Cerebellar nuclear complex (tissue), 1 donor: ENCODE data around the gene GLRA1.
"Not testable (repeated sequence)": the region's sequence is repeated elsewhere in the genome, so short reads cannot be mapped to it uniquely, and the experiment has no call there.

Experiments
- DNase-seq, 2 experiments: peaks; one replicate each; lab custom pipeline; 2025; lab: John Stamatoyannopoulos, UW

Gene GLRA1

DNA sequence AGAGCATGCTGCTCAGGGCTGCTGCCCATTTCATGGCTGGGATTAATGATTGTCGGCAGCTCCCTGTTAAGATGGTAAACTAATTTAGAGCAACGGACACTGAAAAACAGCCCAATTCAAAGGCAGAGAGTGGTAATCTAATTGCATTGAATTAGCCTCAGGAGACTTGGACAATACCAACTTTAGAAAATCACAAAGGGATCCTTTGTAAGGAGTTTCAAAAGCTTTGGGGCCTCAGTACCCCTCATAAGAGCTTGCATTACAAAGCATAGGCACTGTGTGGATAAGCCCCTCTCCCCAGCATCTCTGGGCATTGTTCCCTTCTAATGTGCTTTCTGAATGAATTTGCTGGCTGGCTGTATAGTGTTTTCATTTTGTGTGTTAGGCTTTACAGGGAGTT lies 6.7 kb downstream of the GLRA1 start:
- no peak for DNase-seq

GRCh38 chr5:151913425-151913824 lies 11.2 kb downstream of the GLRA1 start:
- DNase-seq: no peak

- DNase-seq: no peak
Observed at GRCh38 chr5:151912360-151912759, 12.3 kb downstream of the GLRA1 start.

DNA sequence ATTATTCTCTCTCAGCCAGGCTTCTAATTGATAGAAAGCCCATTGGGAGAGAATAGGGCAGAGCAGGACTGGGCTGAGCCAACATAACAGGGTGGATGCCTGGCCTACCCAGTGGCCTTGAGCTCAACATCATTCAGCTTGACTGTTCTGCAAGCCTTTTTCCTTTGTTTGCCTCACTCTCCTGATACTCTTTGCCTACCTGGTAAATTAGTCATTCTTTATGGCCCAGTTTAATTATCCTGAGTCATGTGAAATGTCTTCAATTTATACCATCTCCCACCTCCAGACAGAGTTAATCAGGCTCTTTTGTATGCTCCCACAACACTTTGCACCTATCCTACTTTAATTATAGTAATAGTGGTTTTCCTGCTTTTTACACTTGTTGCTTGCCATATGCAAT lies 13.6 kb downstream of the GLRA1 start:
- no peak for DNase-seq

- DNase-seq: no peak
Observed at GRCh38 chr5:151909628-151910027, 15.0 kb downstream of the GLRA1 start.

DNA sequence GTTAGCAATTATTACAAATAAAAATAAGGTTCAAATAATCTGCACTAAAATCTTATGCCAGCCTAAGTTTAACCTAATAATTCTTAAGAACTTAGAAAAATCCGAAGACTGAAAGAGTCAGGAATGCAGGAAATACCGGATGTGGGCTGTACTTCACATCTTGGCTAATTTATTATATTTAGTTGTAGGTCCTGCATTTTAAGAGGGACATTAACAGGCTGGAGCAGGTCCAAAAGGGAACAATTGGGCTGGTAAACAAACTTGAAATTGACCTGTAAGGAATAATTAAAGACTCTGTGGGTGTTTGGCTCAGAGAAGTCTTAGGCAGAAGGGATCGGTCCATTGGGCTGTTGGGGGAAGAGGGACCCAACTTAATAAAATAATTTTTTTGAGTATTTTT lies 18.4 kb downstream of the GLRA1 start:
- no peak for DNase-seq

DNA sequence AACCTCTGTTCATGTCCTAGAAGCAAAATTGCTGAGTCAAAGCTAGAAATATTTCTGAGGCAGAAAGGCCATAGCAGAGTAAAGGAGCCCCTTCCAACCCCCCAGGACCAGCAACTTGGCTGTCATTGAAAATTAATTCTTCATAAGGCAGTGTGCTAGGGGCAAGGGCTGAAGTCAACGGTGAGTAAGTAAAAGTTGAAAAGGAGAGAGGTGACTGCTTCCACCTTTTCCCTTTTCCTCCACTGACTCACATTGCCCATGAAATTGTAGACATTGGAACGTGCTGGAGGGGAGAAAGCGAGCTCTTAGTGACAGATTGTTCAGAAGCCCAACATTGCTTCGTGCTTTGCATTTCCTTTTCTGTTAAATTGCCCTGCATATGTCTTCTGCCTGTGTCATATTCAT lies 19.1 kb downstream of the GLRA1 start:
- DNase-seq: no peak

GRCh38 chr5:151904909-151905308 lies 19.7 kb downstream of the GLRA1 start:
- no peak for DNase-seq

DNA sequence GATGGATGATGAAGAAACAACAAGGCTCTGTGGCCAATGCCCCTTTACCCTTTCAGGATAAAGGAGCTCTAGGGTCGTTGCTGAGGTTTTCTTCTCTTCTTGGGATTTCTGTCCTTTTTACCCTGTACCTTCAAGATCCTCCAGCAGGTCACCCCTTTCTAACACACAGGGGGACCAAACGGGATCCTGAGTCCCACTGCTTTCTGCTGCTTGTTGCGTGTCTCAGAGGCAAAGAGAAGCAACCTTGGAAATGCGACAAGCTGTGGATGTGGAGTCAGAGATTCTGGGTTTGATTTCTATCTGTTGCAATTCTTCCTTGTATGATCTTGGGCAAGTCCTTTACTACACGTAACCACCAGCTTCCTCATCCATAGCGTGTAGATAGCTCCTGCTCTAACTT lies 20.5 kb downstream of the GLRA1 start:
- DNase-seq: no peak

GRCh38 chr5:151903243-151903653 lies 21.4 kb downstream of the GLRA1 start:
- DNase-seq: no peak

DNA sequence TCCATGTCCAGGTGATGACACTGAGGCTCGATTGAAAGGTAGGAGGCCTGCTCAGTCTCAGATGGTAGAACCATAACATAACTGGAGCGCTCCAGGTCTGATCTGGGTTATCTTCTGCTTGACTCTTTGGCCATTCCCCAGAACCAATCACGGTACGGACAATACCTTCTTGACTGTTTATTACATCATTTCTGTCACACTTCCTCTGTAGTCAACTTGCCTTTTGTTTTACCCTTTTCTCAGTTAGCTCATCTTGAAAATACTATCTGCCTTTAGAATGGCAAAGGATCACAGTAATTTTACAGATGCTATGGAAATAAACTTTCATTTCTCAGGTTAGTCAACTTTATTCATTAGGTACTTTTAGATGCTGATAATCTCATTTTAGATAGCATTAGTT lies 22.4 kb downstream of the GLRA1 start:
- DNase-seq: no peak

DNA sequence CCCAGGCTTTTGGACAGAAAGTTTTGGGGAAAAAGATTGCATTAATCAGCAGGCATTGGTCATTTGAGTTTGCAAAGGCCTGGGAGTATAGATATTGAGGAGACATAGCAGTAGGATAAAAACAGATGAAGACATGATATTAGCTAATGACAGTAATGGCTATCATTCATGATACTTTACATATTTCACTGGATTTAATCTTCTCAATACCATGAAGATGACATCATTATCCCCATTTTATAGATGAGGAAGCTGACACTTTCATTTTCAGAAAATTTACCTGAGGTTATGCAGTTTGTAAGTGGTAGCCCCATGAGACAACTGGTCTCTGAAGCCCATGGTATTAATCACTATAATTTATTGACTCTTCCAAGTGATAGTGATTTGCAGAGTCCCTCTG lies 23.0 kb downstream of the GLRA1 start:
- DNase-seq: no peak

GRCh38 chr5:151900891-151901290 lies 23.8 kb downstream of the GLRA1 start:
- no peak for DNase-seq

DNA sequence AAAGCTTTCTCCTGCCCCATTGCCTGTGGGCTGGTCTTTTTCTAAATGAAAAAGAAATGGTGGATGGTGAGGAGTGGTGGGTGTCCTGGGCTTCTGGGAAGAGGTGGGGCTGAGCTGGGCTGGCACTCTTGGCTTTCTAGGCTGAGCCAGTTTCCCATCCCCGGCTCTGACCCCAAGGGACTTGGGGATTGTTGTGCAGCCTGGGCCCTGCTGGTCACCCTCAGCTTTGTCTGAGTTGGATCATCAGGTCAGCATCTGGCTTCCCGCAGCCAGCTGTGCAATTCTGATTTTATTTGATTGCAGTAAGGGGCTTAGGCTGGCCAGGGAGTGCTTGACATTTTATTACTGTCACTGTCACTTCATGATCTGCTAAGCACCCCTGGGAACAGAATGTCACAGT lies 25.3 kb downstream of the GLRA1 start:
- no peak for DNase-seq

GRCh38 chr5:151897896-151898295 lies 26.8 kb downstream of the GLRA1 start:
- no peak for DNase-seq

- no peak for DNase-seq
Observed at GRCh38 chr5:151897020-151897552, 27.6 kb downstream of the GLRA1 start.

GRCh38 chr5:151896031-151896691 lies 28.5 kb downstream of the GLRA1 start:
- no peak for DNase-seq

DNA sequence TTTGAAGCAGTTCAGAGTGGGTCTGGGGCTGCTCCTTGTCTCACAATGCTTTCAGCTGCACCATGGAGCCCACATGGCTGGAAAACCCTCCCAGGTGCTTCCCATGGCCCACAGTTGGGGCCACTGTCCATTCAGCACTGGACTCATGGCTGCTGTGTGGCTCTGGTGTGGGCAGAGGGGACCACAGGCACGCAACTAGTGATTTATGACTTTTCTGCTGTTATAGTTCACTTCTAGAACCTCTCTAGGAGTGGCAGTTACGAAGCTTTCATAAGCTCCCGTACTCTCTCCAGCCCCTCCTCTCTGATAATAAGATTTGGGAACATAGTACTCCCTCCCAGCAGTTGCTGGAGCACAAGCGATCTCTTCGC lies 29.0 kb downstream of the GLRA1 start:
- DNase-seq: no peak

- not testable (repeated sequence) for DNase-seq
Observed at GRCh38 chr5:151893485-151893884, 31.2 kb downstream of the GLRA1 start.

DNA sequence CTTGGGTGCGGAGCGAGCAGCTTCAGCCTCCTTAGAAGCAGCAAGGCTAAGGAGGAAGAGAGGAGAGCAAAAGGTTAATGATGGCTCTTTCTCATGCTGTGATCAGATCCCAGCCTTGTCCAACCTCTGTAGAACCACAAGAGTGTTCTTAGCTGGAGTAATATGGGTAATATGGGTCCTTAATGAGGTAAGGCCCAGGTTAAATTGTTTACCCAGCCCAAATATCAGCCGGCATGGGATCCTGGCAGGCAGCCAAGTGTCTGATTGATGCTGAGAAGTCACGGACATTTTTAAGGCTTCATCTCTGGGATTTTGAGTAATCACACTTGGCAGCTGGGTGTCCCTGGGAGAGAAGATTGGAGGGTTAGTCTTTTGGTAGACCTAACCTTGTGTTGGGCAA lies 32.3 kb downstream of the GLRA1 start:
- DNase-seq: no peak

- no peak for DNase-seq
Observed at GRCh38 chr5:151890299-151890698, 34.4 kb downstream of the GLRA1 start.

DNA sequence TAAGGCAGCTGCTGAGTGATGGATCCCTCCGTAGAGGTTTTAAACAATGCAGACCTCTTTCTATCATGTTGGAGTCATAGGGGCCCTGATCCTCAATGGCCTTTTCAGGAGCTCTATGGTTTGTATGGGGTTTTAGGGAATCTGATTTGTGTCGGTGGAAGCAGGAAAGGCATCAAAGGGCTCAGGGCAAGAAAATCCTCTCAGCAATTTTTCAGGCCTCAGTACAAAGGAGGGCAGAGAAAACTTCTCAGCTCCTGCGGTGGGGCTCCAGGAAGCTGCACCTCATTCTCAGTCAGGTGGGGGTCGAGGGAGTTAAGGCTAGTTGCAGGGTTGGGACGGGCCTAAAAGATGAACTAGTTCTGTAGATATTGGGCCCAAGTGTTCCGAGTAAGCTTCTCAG lies 35.0 kb downstream of the GLRA1 start:
- DNase-seq: no peak

DNA sequence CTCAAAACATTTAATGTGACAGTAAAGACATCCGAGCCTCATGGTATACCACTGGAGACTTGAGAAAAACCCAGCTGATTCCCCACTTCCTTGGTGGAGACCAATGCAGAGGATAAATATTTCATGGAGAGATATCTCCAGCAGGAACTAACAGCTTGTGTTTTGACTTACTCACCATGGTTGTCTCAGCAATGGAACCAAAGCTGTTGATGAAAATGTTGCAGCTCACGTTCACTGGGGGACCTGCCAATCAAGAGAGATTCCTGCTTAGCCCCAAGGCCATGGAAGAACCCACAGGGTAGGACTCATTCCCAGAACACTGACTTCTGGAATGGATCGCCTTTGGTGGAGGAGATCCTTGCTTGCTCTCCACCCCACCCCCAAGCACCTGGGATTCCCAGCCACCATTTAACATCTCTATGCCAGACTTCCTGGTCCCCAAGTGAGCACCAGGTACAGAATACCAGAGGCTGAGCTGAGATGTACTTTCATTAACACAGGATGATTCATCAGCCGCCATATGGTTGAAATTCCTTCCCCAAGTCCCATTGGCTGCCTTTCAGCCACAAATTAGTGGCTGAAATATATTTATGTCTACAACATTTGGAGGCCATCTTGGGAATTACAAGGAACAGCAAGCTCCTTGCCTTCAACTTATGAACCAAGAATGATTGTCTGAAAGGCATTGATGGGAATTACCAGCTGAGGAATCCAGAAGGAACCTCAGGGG lies 37.9 kb downstream of the GLRA1 start:
- no peak for DNase-seq
